Activated effector memory CD4-positive, alpha-beta T cell treated with Interleukin-2 at 50 U/mL for 16 hours (primary cell): ENCODE data around the gene CFAP65.

Source experiments
- DNase-seq: peaks from one replicate; pipeline ENCODE4 v3.0.0-alpha.2; 2020

CFAP65 gene

GRCh38 chr2:219003979-219004378, 37.3 kb downstream of the CFAP65 start:
- DNase-seq = no peak

GRCh38 chr2:219003267-219003634, 38.1 kb downstream of the CFAP65 start:
- DNase-seq = no peak

DNA sequence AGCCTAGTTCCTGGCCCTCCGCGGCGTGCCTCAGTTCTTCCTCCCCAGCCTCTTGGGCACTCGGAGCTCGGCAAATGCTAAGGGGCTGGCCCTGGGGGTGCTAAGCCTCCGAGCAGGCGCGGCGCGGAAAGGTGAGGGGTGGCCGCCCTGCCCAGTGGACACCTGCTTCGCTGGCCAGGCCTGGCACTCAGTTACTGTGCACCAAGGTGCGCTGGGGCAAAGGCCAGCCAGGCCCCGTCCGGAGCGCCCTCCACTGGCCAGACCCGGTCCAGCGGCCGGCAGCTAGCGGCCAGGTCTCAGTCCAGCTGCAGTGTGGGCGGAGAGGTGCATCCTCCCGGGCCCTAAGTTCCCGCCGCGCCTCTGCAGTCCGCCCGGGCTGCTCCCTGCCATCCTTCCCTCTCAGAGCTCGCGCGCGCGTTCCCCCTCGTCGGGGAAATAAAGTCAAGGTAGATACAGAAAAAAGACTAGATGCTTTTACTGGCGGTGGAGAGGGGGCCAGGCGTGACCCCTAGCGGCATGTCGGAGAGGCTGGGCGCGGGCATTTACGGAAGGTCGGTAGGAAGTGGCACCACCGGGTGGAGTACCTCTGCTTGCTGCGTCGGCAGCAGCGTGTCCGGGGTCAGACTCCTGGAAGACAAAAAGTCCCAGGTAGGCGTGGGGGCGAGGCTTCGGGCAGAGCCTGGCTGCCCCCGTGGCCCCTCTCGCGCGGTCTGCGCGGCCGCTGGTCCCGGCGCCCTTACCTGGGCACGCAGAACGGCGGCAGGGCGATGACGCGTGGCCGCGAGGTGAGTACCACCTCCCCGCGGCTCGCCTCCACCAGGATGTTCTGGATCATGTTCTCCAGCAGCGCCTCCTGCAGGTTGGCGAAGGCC, 38.7 kb downstream of the CFAP65 start:
- DNase-seq = peak; percentile 21

DNA sequence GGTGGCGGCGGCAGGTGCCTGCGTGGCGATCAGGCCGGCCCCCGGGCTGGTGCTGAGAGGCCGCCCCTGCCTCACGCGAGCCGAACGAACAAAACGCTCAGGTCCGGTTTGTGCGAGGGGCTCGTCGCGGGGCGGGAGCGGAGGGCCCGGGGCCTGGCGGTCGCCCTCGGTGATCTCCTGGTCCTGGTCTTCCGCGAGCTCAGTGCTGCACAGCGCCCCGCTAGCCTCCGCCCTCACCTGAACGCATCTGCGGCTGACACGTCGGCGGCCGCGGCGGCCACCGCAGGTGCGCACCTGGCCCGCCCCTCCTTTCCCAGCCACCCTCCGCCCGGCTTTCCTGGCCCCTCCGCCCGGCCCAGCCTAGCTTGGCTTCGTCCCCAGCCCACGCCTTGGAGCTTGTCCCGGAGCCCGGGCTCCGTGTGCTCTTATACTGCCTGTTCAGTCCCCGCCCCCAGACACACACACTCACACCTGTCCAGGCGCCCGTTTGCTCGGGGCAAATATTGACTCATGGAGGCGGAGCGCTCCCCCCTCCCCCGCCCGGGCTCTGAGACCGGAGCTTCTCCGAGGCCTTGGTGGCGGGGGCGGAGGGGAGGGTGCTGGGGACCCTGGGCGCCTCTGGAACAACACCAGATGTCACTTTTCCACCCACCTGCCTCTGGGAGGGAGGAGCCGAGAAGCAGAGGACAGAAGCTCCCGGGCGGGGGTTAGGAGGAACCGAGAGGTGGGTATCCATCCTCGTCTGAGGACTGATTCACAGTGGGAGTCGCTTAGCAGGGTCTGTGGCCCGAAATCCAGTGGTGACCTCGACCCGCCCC, 39.5 kb downstream of the CFAP65 start:
- no peak for DNase-seq

DNA sequence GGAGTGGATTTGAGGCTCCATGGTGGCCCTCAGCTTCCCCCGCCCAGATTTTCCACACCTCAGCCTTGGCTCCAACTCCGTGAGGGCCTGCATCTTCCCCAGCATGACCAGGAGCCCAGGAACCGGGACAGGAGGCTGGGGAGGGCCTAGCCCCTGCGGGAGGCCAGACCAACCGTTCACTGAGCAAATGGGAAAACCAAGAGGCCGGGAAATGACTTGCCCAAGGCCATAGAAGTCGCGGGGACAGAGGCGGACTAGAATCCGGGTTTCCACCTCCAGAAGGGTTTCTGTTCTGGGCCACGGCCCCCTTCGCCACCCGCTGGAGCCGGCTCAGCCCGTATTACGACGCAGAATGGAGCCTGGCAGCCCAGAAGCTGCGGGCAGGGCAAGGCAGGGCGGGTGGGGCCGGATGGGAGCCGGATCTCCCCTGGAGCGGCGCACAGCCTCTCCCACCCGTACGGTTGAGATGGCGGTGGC, 40.2 kb downstream of the CFAP65 start:
- DNase-seq = no peak

GRCh38 chr2:219000569-219000960, 40.8 kb downstream of the CFAP65 start:
- no peak for DNase-seq

DNA sequence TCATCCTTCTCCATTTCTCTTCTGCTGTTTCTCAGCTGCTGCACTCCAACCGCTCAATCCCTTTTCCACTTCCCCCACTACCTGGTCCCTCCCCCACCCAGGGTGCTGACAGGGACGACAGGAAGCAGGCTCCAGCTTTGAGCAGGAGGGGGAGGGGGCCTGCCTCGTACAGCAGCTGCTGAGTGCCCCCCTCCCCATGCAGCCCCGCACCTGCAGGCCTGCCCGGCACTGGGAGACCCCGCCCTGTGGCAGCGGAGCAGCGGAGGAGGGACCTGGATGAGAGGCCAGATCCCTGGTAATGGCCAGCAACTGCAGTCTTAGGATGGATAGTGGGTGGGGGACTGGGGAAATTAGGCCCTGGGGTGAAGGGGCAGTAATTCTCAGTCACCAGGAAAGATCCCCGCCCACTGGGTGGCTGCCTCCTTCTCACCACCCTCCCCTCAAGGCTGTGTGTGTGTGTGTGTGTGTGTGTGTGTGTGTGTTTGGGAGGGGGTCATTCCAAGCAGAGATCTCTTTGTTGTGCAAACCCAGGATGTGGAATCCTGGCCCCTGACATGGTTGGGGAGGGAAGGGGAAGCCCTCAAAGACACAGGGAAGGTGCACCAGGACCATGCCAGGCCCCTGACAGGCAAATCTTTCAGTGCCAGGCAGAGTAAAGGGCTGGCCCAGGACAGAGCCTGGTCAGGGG, 41.3 kb downstream of the CFAP65 start:
- no peak for DNase-seq

- no peak for DNase-seq
Observed at GRCh38 chr2:218999021-218999880, 42.1 kb downstream of the CFAP65 start.

DNA sequence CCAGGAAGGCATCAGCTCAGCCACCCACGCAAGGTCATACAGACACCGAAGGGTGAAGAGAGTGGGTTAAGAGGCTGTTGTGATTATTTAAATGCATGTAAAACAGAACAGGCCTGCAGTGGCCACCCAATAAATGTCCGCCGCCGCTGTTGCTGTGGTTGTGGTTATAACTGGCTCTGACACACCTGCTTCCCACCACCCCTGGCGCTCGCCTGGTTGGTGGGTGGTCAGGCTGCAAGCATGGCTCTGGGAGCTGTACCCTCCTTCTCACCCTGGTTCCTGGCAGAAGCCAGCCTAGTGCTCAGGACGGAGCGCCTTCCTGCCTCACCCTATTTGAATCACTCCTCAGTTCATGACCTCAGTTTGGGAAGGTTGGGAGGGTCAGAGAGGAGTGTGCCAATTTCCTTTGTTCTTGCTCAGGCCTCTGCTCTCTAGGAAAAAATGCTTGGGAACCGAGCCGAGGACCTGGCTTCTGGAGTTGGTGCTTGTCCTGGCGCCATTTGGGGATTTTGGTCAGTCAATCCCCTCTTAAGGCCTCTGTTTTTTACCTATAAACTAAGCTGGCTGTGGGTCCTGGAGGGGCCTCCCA, 42.8 kb downstream of the CFAP65 start:
- no peak for DNase-seq

DNA sequence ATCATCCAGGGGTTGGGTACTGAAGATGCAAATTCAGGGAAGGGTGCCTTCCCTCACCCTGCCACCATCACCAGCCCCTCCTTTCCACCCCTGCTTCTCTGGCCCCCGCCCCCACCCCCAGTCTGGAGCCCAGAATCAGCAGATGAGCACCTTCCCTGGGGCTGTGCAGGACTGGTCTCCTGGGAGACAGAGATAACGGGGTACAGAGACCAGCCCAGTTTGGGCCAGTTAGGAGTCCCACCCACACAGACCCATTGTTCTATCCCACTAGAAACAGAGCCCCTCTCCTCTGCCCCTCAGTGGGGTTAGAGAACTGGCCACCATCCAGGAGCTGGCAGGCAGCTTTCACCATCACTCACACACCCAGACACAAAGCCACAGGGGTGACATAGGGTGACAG, 43.6 kb downstream of the CFAP65 start:
- no peak for DNase-seq

DNA sequence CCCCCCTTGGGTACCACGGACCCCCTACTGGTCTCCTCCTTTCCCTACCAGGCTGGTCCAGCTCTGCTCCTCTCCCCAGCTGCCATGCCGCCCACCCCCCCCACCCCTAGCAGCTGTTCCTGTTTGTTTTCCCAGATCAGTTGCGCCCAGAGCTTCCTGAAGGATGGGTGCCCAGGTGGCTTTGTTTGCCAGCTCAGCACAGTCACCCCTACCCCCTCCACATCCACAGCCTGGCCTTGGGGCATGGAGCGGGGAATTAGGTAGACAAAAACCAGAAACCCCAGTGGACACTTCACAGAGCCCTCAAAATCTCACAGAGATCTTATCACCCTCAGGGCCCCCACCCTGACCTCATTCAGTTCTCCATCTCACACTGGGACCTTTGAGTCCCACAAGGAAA, 44.4 kb downstream of the CFAP65 start:
- no peak for DNase-seq

DNA sequence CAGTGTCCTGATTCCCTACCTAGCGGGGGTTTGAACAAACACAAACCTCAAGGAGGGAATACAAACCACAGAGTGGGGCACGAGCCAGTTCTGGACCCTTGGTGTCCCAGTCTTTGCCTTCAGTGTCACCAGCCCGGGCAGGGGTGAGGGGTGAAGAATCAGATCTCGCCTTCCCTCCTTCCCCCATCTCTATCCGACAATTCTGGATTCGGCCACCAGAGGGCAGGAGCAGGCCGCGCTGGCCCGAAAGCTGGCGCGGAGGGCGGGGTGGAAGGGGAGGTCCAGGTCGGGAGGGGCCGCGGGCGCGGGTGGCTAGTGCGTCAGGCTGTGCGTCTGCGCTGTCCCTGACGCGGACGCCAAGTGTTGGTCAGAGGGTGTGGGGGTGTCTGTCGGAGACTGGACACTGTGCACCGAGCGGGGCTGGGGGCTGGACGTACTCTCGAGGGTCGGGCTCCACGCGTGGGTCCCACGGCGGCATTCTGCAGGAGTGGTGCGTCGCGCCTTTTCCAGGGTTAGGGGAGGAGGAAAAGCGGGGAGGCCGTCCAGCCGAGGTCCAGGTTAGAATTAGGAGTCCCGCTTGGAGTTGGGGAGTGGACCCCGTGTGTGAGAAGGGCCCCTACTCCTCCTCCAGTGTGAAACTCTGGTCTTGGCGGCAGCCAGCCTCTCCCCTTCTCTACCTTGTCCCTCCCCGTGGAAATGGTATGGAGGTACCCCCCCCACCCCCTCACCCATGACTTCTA, 45.2 kb downstream of the CFAP65 start:
- peak; percentile 61 for DNase-seq

DNA sequence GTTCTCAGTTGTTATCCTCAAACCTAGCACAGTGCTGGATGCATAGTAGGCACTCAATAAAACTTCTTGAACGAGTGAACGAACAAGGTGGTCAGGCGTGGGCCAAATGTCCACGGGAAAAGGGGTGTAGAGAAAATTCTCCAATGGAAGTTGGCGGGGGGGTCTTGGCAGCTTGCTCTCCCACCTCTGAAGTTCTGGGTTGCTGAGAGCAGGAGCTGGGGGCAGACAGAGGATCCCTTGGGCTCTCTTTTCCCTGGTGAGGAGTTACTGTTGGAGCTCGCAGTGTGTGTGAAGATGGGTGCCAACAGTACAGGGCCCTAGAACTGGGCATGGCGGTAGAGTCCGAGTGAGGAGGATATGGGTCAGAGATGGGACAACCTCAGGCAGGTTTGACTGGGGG, 45.8 kb downstream of the CFAP65 start:
- no peak for DNase-seq

- no peak for DNase-seq
Observed at GRCh38 chr2:218993345-218994315, 47.7 kb downstream of the CFAP65 start, which contains the start of gene CRYBA2. Gene CRYBA2 (minus strand): TSS chr2:218993422. CDS start chr2:218993176, 246 bp downstream.

- no peak for DNase-seq
Observed at GRCh38 chr2:218992703-218993344, 48.5 kb downstream of the CFAP65 start.

DNA sequence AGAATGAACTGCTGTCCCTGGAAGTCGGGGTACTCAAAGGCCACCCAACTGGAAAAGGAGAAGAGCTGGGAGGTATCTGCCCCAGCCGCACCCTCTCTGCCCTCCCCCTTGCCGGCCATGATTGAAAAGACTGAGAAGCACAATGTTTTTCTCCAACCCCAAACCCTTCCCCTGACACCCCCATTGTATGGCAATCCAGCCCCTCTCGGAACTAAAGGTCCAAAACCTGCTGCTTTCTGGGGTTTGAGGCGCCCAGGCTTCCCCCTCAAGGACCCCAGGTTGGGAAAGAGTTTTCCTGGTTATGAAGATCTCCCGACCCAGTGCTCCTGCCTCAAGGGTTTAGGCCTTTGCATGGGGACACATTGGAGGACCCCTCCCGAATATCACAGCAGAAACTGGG, 49.1 kb downstream of the CFAP65 start:
- no peak for DNase-seq

DNA sequence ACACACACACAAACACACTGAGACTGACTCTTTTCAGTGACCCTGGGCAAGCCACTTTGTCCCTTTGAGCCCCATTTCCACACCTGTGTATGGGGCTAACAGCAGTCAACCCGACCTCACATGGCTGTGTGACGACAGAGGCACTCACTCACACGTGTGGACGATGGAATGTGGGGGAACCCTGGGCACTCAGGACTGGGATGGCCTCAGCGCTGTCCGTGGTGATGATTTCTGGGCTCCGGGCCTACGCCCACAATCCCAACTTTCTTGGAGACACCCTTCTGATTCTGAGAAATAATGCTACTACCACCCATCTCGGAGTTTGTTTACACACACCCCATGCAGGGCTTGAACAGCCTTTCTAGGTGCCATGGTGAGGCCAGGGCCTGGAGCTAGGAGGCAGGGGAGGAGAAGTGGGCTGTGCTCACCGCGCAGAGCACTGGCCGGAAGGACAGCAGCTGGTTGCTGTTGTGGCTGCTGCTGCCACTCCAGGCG, 49.6 kb downstream of the CFAP65 start:
- no peak for DNase-seq

- no peak for DNase-seq
Observed at GRCh38 chr2:218990612-218991011, 50.7 kb downstream of the CFAP65 start.

DNA sequence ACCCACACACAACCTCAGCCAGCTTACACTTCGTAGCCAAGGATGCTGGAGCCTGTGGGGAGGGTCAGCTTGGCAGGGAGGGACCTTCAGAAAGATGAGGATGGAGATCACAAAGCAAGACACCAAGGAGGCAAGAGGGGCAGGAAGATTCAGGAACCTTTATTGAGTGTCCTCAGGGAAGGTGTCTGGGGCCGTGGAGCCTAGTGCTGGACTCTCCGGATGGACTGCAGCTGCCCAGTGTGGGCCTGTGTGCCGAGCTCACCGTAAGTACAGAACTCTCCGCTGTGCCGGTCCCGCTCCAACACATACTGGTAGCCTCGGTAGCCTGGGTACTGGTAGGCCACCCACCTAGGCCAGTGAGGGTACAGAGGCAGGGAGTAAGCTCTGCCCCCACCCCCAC, 51.3 kb downstream of the CFAP65 start:
- no peak for DNase-seq
